ENCODE measurements around the gene PLA2G4A. TPM values are rescaled to one million over a fixed set of nuclear protein-coding genes. Genes with fewer than 3 reads are reported as not detected.

Gene PLA2G4A
- total RNA-seq, 1 donor from 2014 or later = not detected

DNA sequence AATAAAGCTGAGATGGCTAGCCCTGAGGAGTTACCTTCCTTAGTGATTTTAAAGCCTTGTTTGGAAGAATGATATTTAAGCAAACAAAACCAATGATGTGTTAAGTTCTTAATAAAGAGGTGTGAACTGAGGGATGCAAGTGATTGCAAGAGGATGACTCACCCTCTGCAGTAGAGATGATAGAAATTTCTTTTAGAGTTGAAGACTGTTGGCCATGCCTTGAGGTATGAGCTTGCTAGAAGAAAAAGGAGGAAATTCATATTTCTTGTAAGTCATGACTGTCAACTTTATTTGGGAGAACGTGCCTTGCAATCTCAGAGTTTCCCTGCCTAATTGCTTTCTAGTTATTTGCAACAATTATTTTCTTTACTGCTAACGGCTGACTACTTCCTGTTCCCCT lies 94.7 kb downstream of the PLA2G4A start:
- intact Hi-C loops (cut with micrococcal nuclease) = no loop called here
- POLR2A ChIA-PET = no interaction called here
- DNase-seq = no peak

DNA sequence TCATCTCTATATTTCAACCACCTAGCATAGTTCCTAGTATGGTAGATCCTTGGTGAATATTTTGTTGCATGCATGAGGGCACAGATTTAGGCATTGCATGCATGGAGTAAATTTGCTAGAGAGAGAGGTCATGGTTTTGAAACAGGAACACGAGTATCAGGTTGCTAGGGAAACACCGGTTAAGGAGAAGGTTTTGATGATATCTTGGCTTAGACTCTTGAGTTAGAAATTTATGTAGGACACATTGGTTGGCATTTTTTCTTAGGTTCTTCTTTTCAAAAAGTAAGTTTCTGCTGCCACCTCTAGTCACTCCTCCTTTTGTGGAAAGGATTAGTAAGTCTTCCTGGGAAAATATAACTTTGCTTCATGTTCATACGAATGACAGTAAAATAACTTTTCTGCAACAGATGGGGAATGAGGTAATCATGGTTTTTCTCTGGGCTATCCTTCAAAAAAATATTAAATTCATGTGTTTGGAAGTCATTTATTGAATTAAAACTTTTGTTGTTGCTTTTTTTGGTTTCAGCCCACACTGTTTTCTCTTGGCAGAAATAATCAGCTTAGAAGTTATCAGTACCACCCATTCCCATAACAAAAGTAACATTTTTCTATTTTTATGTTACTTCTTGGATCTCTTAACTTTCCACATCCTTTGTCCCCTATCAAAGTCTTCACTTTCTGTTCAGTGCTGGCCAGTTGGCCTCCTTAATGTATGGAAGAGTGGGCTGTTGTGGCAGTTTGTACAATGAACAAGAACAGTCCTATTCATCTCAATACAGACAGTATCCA lies 97.3 kb downstream of the PLA2G4A start:
- Mint-ChIP-seq H3K4me1 (no peaks in the 10 kb centered on the region), H3K9me3 (peaks cover 1% of the 10 kb centered on the region), H3K27ac (no peak overlapping the region), H3K4me3 (no peak overlapping the region), H3K36me3 (ENCODE audit: low read depth) (no peaks in the 10 kb centered on the region), H3K27me3 (no peaks in the 10 kb centered on the region)
- POLR2A ChIA-PET = no interaction called here
- CTCF ChIA-PET = no interaction called here
- intact Hi-C loops (cut with micrococcal nuclease) = no loop called here
- ATAC-seq (ENCODE audit: low read depth) = no peak
- DNase-seq = no peak
- TF ChIP-seq, protein P1, sequence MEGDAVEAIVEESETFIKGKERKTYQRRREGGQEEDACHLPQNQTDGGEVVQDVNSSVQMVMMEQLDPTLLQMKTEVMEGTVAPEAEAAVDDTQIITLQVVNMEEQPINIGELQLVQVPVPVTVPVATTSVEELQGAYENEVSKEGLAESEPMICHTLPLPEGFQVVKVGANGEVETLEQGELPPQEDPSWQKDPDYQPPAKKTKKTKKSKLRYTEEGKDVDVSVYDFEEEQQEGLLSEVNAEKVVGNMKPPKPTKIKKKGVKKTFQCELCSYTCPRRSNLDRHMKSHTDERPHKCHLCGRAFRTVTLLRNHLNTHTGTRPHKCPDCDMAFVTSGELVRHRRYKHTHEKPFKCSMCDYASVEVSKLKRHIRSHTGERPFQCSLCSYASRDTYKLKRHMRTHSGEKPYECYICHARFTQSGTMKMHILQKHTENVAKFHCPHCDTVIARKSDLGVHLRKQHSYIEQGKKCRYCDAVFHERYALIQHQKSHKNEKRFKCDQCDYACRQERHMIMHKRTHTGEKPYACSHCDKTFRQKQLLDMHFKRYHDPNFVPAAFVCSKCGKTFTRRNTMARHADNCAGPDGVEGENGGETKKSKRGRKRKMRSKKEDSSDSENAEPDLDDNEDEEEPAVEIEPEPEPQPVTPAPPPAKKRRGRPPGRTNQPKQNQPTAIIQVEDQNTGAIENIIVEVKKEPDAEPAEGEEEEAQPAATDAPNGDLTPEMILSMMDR (IDR thresholded peaks at IDR 0.05) = no peak

More for the DNA sequence above, 94.7 kb downstream of the PLA2G4A start:
- peaks cover 2% of the 10 kb centered on the region for H3K9me3 Mint-ChIP-seq
- CTCF ChIA-PET = no interaction called here
- H3K27ac Mint-ChIP-seq = no peak overlapping the region
- no peaks in the 10 kb centered on the region for H3K27me3 Mint-ChIP-seq
- H3K4me1 Mint-ChIP-seq = no peaks in the 10 kb centered on the region
- TF ChIP-seq, protein P1 (IDR thresholded peaks at IDR 0.05) = no peak
- no peaks in the 10 kb centered on the region for H3K36me3 Mint-ChIP-seq (ENCODE audit: low read depth)
- no peak for ATAC-seq (ENCODE audit: low read depth)
- H3K4me3 Mint-ChIP-seq = no peak overlapping the region

DNA sequence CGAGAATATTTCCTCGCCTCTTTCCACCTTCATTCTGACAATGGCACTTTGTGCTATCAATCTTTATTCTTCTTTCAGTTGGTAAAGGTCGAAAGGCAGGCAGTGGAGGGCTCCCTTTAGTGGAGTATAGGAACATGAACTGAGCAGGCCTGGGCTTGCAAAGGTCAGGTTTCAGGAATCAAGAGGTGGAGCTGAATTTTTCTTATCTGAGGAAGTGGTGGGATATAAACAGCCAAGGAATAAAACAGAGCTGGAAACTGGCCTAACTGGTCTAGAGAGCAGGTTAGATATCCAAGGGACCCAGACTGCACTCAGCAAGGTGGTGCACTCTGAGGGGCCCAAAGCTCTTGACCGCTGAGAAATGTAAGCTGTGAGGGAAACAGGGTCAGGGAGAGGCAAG lies 99.1 kb downstream of the PLA2G4A start:
- POLR2A ChIA-PET = no interaction called here
- Mint-ChIP-seq H3K9me3 (no peaks in the 10 kb centered on the region), H3K4me1 (no peaks in the 10 kb centered on the region), H3K36me3 (ENCODE audit: low read depth) (no peaks in the 10 kb centered on the region), H3K27me3 (no peaks in the 10 kb centered on the region), H3K27ac (no peak overlapping the region), H3K4me3 (no peak overlapping the region)
- DNase-seq = no peak
- intact Hi-C loops (cut with micrococcal nuclease) = no loop called here
- ATAC-seq (ENCODE audit: low read depth) = no peak
- CTCF ChIA-PET = no interaction called here
- TF ChIP-seq, protein P1 (IDR thresholded peaks at IDR 0.05) = no peak

DNA sequence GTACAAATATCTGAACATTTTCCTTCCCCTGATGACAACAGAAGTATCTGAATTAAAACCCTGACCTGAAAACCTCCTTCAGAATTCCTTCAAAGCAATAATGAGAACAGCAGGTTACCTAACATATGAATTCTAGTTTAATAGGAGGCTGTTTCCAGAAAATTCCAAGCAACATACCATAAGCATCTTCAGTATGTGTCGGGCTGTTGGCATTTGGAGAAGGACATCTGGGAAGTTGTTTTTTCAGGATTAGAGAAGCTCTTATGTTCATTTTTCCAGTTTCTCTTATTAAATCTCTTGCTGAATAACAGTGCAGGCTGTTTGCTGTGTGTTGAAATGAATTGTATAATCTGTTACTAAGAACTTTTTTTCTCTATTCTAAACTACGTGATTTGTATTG lies 101.5 kb downstream of the PLA2G4A start:
- ChIA-PET CTCF (no interaction called here), POLR2A (no interaction called here)
- ATAC-seq (ENCODE audit: low read depth) (no peak), DNase-seq (no peak)
- Mint-ChIP-seq H3K9me3 (no peaks in the 10 kb centered on the region), H3K4me1 (no peaks in the 10 kb centered on the region), H3K36me3 (ENCODE audit: low read depth) (no peaks in the 10 kb centered on the region), H3K27ac (no peak overlapping the region), H3K4me3 (no peak overlapping the region), H3K27me3 (no peaks in the 10 kb centered on the region)
- TF ChIP-seq, protein P1 (IDR thresholded peaks at IDR 0.05) = no peak
- intact Hi-C loops (cut with micrococcal nuclease) = no loop called here

DNA sequence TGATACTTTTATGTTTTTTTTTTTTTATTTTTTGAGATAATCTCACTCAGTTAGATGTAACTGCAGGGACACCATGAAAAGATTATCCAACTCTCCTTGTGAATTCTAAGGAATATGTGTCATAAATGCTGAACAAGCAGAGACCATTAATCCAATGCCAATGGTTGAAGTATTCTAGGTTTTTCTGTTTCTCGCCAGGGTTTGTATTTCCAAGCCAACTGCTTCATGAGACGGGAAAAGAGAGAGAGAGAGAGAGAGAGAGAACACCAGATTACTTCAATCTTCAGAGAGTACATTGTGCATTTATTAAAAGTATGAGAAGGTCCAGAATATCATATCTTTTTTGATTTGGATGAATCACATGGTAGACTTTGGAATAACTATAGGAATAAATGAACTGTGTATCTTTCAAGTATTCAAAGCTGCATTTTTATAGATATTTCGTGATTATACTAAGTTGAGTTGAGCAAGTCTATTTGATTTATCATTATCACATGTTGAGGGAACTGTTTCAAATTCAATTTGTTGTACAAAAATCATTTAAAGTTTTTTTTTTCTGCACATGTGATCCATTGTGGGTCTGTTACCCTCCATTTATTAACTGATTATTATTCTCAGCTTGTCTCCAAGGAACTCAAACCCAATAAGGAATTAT lies 108.4 kb downstream of the PLA2G4A start:
- POLR2A ChIA-PET = no interaction called here

More for the DNA sequence above, 108.4 kb downstream of the PLA2G4A start:
- CTCF ChIA-PET = no interaction called here
- Mint-ChIP-seq H3K36me3 (ENCODE audit: low read depth) (no peaks in the 10 kb centered on the region), H3K4me3 (no peak overlapping the region), H3K4me1 (no peaks in the 10 kb centered on the region), H3K27ac (no peak overlapping the region), H3K27me3 (no peaks in the 10 kb centered on the region), H3K9me3 (no peaks in the 10 kb centered on the region)
- intact Hi-C loops (cut with micrococcal nuclease) = no loop called here
- no peak for DNase-seq
- ATAC-seq (ENCODE audit: low read depth) = no peak
- TF ChIP-seq, protein P1 (IDR thresholded peaks at IDR 0.05) = no peak

Data from activated B cell treated with CpG ODN at 0.5 μM for 24 hours (primary cell).